Fibroblast of lung (primary cell): ENCODE results near the gene SPEG. TPM values are rescaled to one million over a fixed set of nuclear protein-coding genes. Genes with fewer than 3 reads are reported as not detected.

Experiments used
- DNase-seq, 2 donors: peaks; one replicate each; pipeline versions ENCODE4 v3.0.0 to v3.0.0-alpha.2; 2010; ENCODE audit warnings: low read depth in 2 of 2
- H2AFZ ChIP-seq: 2 replicates; pipeline ENCODE4 v1.5.1; 2012; ENCODE audit warnings: low read length, control low read depth, inconsistent platforms
- H3K27ac ChIP-seq: 2 replicates; pipeline ENCODE4 v1.5.1; 2011; ENCODE audit warnings: low read length, control low read depth; ENCODE audit not compliant: insufficient read depth
- H3K27me3 ChIP-seq: 2 replicates; pipeline ENCODE4 v1.5.1; 2011; ENCODE audit warnings: mild to moderate bottlenecking, low read length; ENCODE audit not compliant: control insufficient read depth, insufficient read depth
- H3K36me3 ChIP-seq: 2 replicates; pipeline ENCODE4 v1.5.1; 2011; ENCODE audit warnings: low read length; ENCODE audit not compliant: control insufficient read depth, insufficient read depth
- H3K4me1 ChIP-seq: 2 replicates; pipeline ENCODE4 v1.5.1; 2011; ENCODE audit warnings: low read length; ENCODE audit not compliant: control insufficient read depth, insufficient read depth; ENCODE audit errors: extremely low read depth
- H3K4me2 ChIP-seq: 2 replicates; pipeline ENCODE4 v1.5.1; 2011; ENCODE audit warnings: low read length, control low read depth; ENCODE audit not compliant: insufficient read depth; ENCODE audit errors: extremely low read depth
- H3K4me3 ChIP-seq, 4 experiments: fragments of 200-600 bp in 1 of 4; sonication (generic) in 1 of 4; replicated peaks in 1 of 4; 2 replicates each; pipeline ENCODE4 v1.5.1; 2011 to 2016; ENCODE audit warnings: low read length in 4 of 4, low read depth in 3 of 4, mild to moderate bottlenecking in 3 of 4, control low read depth in 2 of 4, inconsistent platforms in 1 of 4, mixed read lengths in 1 of 4; ENCODE audit not compliant: insufficient read depth in 1 of 4; ENCODE audit errors: control extremely low read depth in 1 of 4
- H3K79me2 ChIP-seq: 2 replicates; pipeline ENCODE4 v1.5.1; 2012; ENCODE audit warnings: mild to moderate bottlenecking, low read length, inconsistent platforms; ENCODE audit not compliant: control insufficient read depth, insufficient read depth
- H3K9ac ChIP-seq: 2 replicates; pipeline ENCODE4 v1.5.1; 2011; ENCODE audit warnings: mild to moderate bottlenecking, low read length, control low read depth; ENCODE audit not compliant: insufficient read depth
- H3K9me3 ChIP-seq: 2 replicates; pipeline ENCODE4 v1.5.1; 2012; ENCODE audit warnings: low read depth, low read length; ENCODE audit not compliant: control insufficient read depth, insufficient read depth
- H4K20me1 ChIP-seq: 2 replicates; pipeline ENCODE4 v1.5.1; 2011; ENCODE audit warnings: low read length; ENCODE audit not compliant: control insufficient read depth, insufficient read depth; ENCODE audit errors: extremely low read depth
- EZH2 ChIP-seq: IDR thresholded peaks from 2 replicates; pipeline ENCODE4 v1.5.1; 2012; ENCODE audit warnings: low read length, control low read depth, mild to moderate bottlenecking; ENCODE audit errors: missing control alignments
- polyA plus RNA-seq, 2 donors: library from polyadenylated mRNA; depleted of rRNA in 1 of 2; stranded (reverse) in 1 of 2; unstranded in 1 of 2; fragments of >200 nt; gene quantifications; 2 replicates each; pipeline ENCODE4 v1.2.1, GENCODE V29; 2011 to 2012; ENCODE audit warnings: missing spikeins in 1 of 2
- total RNA-seq: library from RNA; depleted of rRNA; stranded (reverse); fragments of >200 nt; gene quantifications from 2 replicates; pipeline ENCODE4 v1.2.1, GENCODE V29; 2014
- TF ChIP-seq, protein P1 (sequence below), 2 donors: IDR thresholded peaks in 1 of 2; conservative IDR thresholded peaks in 1 of 2; 1 replicate in 1 of 2; 2 replicates in 1 of 2; pipeline ENCODE4 v1.5.1; 2011 to 2012; ENCODE audit warnings: low read length in 2 of 2, control low read depth in 1 of 2, inconsistent platforms in 1 of 2, low read depth in 1 of 2, mild to moderate bottlenecking in 1 of 2

SPEG gene
- total and polyA plus RNA-seq, 2 donors (not counting 1 experiment from before 2014, with no cell fraction given) = 9.5 to 20.1 TPM

DNA sequence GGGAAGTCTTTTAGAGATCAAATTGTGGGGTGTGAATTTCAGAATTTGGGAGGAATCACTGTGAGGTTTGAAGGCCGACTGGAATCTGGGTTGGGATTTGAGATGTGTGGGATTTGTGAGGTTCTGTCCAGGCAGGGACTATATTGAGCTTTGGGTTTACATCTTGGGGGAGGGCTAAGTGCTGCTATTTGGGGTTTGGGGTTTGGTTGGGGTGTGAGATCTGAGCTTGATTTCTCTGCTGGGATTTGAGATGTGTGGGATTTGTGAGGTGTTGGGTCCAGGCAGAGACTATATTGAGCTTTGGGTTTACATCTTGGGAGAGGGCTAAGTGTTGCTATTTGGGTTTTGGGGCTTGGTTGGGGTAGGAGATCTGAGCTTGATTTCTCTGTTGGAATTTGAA, 64.9 kb downstream of the SPEG start:
- H3K9me3 ChIP-seq = no peaks in the 10 kb centered on the region
- H3K27ac ChIP-seq = peak overlapping the region; percentile 78
- H2AFZ ChIP-seq = no peak overlapping the region
- H3K27me3 ChIP-seq = peaks cover 14% of the 10 kb centered on the region
- peak overlapping the region; percentile 53 to 90 (median 80) for H3K4me3 ChIP-seq
- H3K4me2 ChIP-seq = peak overlapping the region; percentile 89
- H3K36me3 ChIP-seq = peaks cover 7% of the 10 kb centered on the region
- H3K9ac ChIP-seq = peak overlapping the region; percentile 69
- TF ChIP-seq, protein P1, sequence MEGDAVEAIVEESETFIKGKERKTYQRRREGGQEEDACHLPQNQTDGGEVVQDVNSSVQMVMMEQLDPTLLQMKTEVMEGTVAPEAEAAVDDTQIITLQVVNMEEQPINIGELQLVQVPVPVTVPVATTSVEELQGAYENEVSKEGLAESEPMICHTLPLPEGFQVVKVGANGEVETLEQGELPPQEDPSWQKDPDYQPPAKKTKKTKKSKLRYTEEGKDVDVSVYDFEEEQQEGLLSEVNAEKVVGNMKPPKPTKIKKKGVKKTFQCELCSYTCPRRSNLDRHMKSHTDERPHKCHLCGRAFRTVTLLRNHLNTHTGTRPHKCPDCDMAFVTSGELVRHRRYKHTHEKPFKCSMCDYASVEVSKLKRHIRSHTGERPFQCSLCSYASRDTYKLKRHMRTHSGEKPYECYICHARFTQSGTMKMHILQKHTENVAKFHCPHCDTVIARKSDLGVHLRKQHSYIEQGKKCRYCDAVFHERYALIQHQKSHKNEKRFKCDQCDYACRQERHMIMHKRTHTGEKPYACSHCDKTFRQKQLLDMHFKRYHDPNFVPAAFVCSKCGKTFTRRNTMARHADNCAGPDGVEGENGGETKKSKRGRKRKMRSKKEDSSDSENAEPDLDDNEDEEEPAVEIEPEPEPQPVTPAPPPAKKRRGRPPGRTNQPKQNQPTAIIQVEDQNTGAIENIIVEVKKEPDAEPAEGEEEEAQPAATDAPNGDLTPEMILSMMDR (conservative IDR thresholded peaks at IDR 0.05 in 1 of 2, IDR thresholded peaks at IDR 0.05 in 1 of 2; ENCODE audit: low read depth in 1 of 2, low read length in 2 of 2) = no peak
- TF ChIP-seq EZH2 = no peak
- H4K20me1 ChIP-seq = no peaks in the 10 kb centered on the region
- H3K4me1 ChIP-seq = peaks cover 9% of the 10 kb centered on the region
- no peak for DNase-seq
- H3K79me2 ChIP-seq = peaks cover 6% of the 10 kb centered on the region

DNA sequence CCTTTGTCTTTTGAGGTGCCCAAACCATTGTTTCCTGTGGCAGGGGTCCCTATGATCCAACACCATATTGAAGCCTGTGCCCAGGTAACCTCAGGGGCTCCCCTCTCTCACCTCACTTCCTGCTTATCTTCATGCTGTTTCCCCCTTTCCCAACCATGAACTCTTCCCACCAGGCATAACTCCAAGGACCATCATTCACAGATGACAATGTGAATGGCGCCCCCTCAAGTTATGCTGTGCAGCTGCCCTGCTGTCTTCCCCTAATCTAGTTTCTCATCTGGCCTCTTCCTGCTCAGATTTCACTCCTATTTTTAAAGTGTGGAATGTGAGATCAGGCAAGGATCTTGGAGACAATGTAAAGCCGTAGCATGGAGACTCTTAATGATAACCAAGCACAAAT, 65.5 kb downstream of the SPEG start:
- Histone ChIP-seq H3K4me2 (peak overlapping the region; percentile 89), H3K27me3 (peaks cover 8% of the 10 kb centered on the region), H4K20me1 (no peaks in the 10 kb centered on the region), H3K9me3 (no peaks in the 10 kb centered on the region), H3K27ac (no peak overlapping the region), H3K4me3 (peak overlapping the region in 2 of 4 experiments; percentile 89 to 90), H3K9ac (no peak overlapping the region), H3K36me3 (peaks cover 7% of the 10 kb centered on the region), H3K79me2 (peaks cover 6% of the 10 kb centered on the region), H2AFZ (no peak overlapping the region), H3K4me1 (peaks cover 9% of the 10 kb centered on the region)
- peak; percentile 21 to 49 for DNase-seq
- no peak for TF ChIP-seq EZH2
- TF ChIP-seq, protein P1 (conservative IDR thresholded peaks at IDR 0.05 in 1 of 2, IDR thresholded peaks at IDR 0.05 in 1 of 2; ENCODE audit: low read depth in 1 of 2, low read length in 2 of 2) = peak in 1 of 2 donors; percentile 24

DNA sequence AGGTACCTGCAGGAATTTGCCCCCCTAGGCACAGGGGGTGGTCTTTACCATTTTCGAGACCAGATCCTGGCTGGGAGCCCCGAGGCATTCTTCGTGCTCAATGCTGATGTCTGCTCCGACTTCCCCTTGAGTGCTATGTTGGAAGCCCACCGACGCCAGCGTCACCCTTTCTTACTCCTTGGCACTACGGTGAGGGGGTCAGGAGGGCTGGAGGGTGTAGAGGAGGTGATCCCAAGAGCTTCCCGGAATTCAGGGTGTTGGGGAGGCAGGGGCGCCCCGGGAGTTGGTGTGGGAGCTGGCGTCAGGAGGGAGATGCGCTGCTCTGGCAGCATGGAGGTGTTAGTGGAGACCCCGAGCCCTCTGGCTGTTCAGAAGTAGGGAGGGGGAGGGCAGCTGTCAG, 67.2 kb downstream of the SPEG start:
- Histone ChIP-seq H3K9me3 (no peaks in the 10 kb centered on the region), H3K9ac (no peak overlapping the region), H4K20me1 (no peaks in the 10 kb centered on the region), H3K36me3 (peaks cover 18% of the 10 kb centered on the region), H3K27ac (no peak overlapping the region), H3K4me3 (no peak overlapping the region), H3K27me3 (peaks cover 2% of the 10 kb centered on the region), H3K79me2 (peaks cover 6% of the 10 kb centered on the region), H2AFZ (no peak overlapping the region), H3K4me1 (peaks cover 9% of the 10 kb centered on the region), H3K4me2 (no peak overlapping the region)
- DNase-seq = no peak
- TF ChIP-seq, protein P1 (conservative IDR thresholded peaks at IDR 0.05 in 1 of 2, IDR thresholded peaks at IDR 0.05 in 1 of 2; ENCODE audit: low read depth in 1 of 2, low read length in 2 of 2) = no peak
- no peak for TF ChIP-seq EZH2
